Stimulated activated CD8-positive, alpha-beta memory T cell treated with anti-CD3 and anti-CD28 coated beads, Interleukin-15, amount 100 ng/mL, for 1 hour (primary cell): ENCODE measurements around the gene TMEM212.
"Not testable (repeated sequence)": the region's sequence is repeated elsewhere in the genome, so short reads cannot be mapped to it uniquely, and the experiment has no call there.

Experiments used
- DNase-seq: peaks from one replicate; pipeline ENCODE4 v3.0.0-alpha.2; 2020; ENCODE audit warnings: low read depth

Gene TMEM212

GRCh38 chr3:171892457-171892856, 49.3 kb downstream of the TMEM212 start:
- DNase-seq, result no peak

DNA sequence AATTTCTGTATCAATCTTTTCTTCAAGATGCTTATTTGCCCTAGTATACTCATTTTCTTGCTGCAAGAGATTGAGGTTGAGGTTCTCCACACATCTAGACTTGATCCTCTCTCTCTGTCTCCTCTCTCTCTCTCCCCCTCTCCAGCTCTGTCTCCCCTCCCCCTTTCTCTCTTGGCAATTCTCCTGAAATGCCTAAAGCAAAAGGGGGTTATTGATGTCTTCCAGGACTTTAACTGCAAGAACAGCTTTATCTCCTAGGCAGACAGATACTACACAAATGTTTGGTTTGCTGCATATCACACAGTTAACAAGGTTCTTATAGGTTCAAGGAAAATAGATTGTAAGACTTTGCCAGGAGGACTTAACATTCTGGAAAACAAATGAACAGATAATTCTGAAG, 52.1 kb downstream of the TMEM212 start:
- DNase-seq, result no peak

DNA sequence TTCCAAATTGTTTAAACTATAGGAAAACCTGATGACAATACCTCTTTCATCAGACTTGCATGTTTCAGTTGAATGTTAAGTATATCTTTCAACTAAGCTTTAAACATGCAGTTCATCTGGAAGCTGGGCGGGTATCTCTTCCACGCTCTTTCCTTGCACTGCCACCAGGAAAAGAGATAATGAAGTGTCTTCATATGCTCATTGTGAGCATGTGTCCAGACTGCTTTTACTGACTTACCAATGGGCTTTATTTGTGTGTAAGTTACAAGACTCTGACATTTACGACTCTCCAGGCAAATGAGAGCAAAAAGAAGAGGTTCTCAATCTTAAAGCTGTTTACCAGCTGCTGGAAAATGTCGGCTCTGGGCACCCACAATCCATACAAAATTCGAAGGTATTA, 52.8 kb downstream of the TMEM212 start:
- no peak for DNase-seq

DNA sequence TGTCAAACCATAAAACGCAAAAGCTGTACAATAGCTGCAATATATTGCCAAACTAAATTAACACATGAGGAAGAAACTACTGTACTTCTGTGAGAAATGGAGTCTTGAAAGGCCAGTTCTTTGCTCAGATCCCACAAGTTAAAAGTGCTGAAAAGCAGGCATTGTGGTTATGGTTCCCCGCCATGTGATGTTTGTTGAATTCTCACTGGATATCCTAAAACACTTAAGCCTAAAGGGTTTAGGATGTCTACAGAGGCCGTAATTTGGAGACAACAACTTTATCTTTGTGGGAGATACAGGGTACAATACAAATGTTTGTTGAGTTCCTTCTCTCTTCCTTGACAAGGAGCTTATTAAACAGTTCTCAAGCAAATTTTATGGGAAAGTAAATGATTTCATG, 53.2 kb downstream of the TMEM212 start:
- no peak for DNase-seq

DNA sequence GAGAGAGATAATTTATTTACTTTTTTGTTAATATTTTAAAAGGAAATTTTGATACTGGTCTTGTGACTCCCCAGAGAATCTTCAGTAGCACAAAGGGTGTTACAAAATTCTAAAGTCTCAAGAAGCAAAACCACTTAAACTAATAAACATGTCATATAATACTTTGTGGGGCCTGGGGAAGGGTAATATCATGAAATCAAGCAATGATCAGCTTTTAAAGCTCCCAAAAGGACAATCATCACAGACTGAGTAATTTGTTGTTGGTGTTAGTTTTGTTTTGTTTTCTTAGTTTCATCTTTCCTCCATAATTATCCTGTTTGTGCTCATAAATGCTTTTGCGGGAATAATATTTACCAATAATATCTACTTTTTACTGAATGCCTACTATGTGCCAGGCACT, 55.0 kb downstream of the TMEM212 start:
- no peak for DNase-seq

DNA sequence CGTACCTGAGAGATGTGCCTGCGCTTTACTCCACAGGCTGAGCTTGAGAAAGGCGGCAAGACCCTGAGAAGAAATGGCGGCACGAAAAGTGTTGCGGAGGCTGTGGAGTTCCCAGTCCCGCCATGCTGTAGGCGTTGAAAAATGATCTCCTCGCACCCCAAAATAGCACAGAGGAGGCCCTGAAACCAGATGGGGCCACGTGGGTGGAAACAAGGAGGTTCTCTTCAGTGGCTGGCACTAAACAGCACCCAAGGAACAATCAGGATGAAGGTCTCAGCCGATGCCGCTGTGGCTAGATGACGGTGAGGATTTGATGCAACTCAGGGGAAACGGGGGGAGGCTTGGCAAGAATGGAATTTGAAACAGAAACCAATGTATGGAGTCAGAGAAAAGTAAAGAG, 57.3 kb downstream of the TMEM212 start:
- no peak for DNase-seq

- no peak for DNase-seq
These were observed 58.6 kb downstream of the TMEM212 start for GRCh38 chr3:171901615-171902312.

GRCh38 chr3:171904829-171905228, 61.7 kb downstream of the TMEM212 start:
- no peak for DNase-seq

- not testable (repeated sequence) for DNase-seq
These were observed 63.4 kb downstream of the TMEM212 start for GRCh38 chr3:171906503-171906902.

DNA sequence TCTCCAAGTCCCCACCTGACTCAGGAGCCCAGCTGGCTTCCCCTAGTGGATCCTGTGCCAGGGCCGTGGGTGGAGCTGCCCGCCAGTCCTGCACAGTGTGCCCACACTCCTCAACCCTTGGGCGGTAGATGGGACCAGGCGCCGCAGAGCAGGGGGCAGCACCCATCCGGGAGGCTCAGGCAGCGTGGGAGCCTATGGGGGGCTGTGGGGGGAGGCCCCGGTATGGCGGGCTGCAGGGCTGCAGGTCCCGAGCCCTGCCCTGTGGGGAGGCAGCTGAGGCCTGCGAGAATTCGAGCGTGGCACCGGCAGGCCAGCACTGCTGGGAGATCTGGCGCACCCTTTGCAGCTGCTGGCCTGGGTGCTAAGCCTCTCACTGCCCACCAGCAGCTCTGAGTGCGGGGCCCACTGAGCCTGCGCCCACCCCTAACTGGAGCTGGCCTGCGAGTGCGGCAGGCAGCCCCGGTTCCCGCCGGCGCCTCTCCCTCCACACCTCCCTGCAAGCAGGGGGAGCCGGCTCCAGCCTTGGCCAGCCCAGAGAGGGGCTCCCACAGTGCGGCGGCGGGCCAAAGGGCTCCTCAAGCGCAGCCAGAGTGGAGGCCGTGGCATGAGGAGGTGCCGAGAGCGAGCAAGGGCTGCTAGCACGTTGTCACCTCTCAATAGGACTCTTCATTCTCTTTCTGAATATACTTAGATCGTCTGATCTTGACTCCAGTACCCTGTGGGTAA, 64.0 kb downstream of the TMEM212 start:
- DNase-seq, result no peak

- no peak for DNase-seq
These were observed 64.6 kb downstream of the TMEM212 start for GRCh38 chr3:171907761-171908160.

DNA sequence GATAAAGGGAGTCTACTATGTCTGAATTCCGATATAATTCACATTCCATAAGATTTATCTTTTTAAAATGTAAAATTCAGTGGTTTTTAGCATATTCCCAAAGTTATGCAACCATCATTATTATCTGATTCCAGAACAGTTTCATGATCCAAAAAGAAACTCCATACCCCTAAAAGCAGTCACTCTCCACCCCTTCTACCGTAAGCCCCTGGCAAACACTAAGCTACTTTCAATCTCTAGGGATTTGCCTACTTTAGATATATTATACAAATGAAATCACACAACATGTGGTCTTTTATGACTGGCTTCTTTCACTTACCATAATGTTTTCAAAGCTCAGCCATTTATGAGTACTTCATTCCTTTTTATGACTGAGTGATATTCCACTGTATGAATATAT, 65.6 kb downstream of the TMEM212 start:
- DNase-seq, result no peak
